ENCODE results near the gene MED14.

Gene MED14

DNA sequence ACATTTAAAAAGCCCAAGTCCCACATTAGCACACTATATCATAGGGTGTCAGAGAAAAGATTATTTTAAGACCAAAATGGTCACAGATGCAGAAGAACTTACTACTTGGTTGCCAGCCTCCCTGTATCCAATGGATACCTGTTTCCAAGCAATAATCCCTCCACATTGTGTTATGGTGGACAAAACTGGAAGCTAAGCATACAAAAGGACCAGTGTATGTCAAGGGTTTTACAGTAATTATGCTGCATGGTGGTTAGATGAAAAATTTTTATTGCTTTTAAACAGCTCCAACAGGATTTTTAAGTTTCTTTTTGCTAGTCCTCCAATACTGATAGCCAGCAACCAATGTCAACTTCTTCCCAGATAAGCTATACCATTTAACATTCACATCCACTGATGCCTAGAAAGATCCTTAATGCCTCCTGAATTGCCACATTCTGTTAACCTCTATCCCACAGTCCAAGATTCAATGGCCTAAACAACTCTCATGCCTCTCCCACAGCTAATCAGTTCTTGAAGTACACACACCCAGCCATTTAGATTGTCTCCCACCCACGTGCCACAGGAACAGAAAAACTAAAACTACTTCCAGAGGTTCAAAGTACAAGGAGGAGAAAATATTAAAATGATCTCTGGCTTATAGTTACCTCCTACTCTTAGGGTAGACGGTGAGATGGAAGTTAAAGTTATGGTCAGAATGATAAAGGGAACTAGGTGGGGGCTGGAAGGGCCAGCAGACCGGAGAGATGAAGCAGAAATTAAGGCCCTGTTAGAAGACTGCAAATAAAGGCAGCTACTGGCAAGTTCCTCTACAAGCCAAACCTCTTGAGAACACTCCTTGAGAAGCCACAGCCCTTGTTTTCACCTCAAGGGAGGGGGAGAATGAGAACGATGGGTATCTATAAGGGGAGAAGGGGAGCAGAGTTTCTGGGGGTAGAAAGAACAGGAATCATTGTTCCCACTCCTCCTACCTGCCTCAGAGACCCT lies 5.5 kb downstream of the MED14 start:
- no peak for DNase-seq

DNA sequence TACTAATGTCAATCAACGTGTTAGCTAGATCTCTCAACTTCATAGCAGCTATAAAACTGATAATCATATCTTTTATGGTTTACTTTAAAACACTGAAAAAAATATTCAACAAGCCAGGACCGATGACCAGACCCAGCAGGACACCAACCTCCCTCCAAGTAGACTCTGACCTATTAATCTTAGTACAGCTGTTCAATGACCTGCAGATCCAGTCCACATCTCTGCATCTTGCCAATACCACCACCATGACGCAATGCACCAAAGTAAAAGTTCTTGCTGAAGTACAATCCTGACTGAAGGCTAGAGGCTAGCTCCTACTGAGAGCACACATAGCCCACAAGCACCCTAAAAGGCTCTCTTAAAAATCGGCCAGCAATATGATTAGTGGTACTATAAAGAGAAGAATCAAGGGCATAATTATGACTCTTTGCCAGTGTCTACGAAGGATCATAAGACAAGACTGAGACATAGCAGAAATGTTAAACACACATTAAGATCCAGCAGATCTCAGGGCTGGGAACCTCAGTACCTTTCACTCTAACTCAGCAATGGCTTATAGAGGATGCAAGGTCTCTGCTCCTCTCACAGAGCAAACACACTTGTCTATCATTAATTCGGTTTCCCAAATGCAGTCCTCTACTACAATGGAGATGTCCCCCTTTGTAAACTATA lies 7.6 kb downstream of the MED14 start:
- DNase-seq, result no peak

DNA sequence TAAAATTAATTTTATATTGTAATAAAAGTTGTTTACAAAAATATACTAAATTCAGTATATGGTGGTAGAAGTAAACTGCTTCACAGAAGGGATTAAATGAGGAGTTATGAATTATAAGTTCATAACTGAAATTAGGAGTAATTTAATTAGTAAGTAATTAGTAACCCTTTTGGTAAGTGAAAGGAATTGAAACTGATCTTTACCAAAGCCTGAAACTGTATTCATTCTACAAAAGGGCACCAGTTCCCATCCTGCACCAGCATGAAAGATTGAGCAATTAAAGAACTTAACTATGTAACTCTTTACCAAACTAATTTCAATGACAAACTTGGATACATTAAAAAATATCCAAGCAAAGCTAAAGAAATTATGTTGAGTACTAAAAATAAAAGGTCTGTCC lies 8.2 kb downstream of the MED14 start:
- DNase-seq, result no peak

DNA sequence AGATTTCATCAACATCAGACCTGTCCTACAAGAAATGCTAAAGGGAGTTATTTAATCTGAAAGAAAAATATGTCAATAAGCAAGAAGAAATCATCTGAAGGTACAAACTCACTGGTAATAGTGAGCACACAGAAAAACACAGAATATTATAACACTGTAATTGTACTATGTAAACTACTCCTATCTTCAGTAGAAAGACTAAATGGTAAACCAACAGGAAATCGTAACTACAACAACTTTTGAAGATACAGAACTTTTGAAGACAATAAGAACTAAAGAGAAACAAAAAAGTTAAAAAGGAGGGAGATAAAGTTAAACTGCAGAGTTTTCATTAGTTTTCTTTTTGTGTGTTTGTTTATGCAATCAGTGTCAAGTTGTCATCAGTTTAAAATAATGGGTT lies 12.4 kb downstream of the MED14 start:
- DNase-seq, result no peak

DNA sequence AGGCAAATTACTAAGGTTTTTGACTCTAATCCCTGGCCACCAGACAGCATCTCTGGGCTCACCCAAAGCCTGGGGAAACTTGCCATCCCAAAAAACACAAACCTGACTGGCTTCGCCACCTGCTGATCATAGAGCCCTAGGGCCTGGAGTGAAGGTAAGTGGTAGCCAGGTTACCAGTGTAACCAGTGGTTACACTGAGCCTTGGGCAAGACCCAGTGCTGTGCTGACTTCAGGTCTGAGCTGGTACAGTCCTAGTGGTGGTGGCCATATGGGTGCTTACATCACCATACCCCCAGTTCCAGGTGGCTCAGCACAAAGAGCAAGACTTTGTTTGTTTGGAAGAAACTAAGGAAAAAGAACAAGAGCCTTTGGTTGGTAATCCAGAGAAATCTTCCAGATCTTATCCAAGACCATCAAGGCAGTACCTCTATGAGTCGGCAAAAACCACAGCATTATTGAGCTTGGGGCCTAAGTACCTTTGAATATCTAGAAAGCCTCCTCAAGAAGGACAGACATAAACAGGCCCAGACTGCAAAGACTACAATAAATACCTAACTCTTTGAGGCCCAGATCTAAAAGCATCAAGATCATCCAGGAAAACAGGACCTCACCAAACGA lies 13.7 kb downstream of the MED14 start:
- no peak for DNase-seq

- DNase-seq, result no peak
These were observed 14.6 kb downstream of the MED14 start for GRCh38 chrX:40720792-40721191.

GRCh38 chrX:40720339-40720738 lies 15.0 kb downstream of the MED14 start:
- DNase-seq, result no peak

DNA sequence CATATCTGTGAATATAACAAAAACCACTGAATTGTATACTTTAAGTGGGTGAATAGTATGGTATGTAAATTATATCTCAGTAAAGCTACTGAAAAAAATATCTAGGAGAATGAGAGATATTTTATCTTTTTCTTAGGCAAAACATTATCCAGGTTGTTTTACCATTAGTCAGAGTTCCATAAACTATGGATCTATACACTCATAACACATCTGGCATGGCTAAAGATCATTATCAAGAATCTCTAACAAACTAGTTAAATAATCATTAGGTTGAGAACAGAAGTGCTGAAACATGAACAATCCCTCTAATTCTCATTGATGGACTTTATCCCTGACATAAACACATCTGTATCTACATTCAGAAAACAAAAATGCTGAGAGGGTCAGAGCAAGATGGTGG lies 15.6 kb downstream of the MED14 start:
- DNase-seq, result no peak

GRCh38 chrX:40719218-40719617 lies 16.1 kb downstream of the MED14 start:
- DNase-seq, result no peak

DNA sequence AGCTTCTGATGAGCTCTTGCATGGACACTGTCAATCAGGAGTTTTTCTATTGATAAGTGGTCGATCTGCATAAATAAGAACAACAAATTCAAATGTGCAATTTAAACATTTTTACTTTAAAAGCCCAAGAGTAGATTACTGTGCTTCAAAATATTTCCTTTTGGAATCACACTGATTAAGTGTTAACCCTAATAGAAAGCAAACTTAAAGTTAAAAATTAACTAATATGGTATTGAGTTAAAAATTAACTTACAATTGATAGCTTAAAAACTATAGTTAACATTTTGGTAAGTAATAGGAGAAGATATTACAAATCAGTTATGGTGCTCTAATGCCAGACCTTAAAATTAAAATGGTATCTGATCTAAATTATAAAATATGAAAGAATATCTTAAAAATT lies 25.9 kb downstream of the MED14 start:
- DNase-seq, result no peak

GRCh38 chrX:40705658-40706312 lies 29.6 kb downstream of the MED14 start:
- DNase-seq, result no peak

- DNase-seq, result no peak
These were observed 34.6 kb downstream of the MED14 start for GRCh38 chrX:40700640-40701342.

- DNase-seq, result no peak
These were observed 36.5 kb downstream of the MED14 start for GRCh38 chrX:40698851-40699250.

DNA sequence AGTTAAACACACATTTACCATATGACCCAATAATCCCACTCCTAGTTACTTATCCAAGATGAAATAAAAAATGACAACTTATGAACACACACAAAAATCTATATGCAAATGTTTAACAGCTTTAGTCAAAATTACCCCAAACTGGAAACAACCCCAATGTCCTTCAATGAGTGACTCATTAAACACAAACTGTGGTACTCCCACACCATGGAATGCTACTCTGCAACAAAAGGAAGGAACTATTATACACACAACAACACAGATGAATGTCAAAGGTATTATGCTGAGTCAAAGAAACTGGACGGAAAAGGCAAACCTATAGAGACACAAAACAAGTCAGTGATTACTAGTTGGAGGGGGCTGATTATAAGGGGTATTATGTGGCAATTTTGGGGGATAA lies 40.5 kb downstream of the MED14 start:
- no peak for DNase-seq

GRCh38 chrX:40688929-40689328 lies 46.4 kb downstream of the MED14 start:
- DNase-seq, result no peak

GRCh38 chrX:40687169-40687568 lies 48.2 kb downstream of the MED14 start:
- no peak for DNase-seq

DNA sequence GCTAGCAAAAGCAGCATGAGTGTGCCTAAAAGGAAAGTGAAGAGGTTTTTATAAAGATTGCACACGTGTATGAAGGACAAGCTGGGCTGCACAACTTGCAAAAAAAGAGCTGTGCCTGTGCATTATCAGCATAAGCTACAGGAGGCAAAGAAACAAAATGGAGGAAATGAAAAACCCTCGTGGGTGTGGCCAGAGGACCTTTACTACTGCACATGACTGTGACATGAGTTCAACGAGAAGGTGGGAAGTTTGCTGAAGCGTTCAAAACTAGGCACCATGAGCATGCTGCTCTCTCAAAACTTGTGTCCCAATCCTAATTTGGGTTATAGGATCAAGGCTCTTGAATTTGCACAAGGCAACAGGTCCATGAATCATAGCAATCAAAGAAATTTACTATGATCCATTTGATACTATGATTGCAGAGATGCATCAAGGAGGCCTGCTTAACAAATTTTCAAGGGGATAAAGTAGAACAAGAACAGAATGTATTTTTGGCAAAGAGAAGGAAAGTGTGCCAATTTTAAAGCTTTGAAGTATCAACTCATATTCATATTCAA lies 49.9 kb downstream of the MED14 start:
- DNase-seq, result peak; percentile 38 to 55

- no peak for DNase-seq
These were observed 51.2 kb downstream of the MED14 start for GRCh38 chrX:40684092-40684491.

- DNase-seq, result no peak
These were observed 52.1 kb downstream of the MED14 start for GRCh38 chrX:40683245-40683644.

DNA sequence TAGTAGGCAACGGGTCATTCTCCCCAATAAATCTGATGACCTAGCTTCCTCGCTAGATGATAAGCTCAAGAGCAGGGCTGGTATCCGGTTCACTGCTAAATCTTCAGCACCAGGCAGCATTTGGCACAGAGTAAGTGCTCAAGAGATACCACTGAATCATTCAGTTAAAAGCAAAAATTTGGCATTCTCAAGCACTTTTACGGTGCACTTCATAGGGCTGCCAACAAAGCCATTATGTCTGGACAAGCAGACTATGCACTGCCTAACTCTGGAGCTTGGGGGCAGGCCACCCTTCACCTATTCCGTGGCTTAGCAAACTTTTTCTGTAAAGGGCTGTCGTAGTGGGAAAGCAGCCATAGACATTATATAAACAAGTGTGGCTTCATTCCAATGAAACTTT lies 64.2 kb downstream of the MED14 start:
- no peak for DNase-seq

GRCh38 chrX:40663880-40664630 lies 71.3 kb downstream of the MED14 start:
- no peak for DNase-seq
